Measurements from ENCODE around the gene E4F1.

The E4F1 gene, protein sequence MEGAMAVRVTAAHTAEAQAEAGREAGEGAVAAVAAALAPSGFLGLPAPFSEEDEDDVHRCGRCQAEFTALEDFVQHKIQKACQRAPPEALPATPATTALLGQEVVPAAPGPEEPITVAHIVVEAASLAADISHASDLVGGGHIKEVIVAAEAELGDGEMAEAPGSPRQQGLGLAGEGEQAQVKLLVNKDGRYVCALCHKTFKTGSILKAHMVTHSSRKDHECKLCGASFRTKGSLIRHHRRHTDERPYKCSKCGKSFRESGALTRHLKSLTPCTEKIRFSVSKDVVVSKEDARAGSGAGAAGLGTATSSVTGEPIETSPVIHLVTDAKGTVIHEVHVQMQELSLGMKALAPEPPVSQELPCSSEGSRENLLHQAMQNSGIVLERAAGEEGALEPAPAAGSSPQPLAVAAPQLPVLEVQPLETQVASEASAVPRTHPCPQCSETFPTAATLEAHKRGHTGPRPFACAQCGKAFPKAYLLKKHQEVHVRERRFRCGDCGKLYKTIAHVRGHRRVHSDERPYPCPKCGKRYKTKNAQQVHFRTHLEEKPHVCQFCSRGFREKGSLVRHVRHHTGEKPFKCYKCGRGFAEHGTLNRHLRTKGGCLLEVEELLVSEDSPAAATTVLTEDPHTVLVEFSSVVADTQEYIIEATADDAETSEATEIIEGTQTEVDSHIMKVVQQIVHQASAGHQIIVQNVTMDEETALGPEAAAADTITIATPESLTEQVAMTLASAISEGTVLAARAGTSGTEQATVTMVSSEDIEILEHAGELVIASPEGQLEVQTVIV

DNA sequence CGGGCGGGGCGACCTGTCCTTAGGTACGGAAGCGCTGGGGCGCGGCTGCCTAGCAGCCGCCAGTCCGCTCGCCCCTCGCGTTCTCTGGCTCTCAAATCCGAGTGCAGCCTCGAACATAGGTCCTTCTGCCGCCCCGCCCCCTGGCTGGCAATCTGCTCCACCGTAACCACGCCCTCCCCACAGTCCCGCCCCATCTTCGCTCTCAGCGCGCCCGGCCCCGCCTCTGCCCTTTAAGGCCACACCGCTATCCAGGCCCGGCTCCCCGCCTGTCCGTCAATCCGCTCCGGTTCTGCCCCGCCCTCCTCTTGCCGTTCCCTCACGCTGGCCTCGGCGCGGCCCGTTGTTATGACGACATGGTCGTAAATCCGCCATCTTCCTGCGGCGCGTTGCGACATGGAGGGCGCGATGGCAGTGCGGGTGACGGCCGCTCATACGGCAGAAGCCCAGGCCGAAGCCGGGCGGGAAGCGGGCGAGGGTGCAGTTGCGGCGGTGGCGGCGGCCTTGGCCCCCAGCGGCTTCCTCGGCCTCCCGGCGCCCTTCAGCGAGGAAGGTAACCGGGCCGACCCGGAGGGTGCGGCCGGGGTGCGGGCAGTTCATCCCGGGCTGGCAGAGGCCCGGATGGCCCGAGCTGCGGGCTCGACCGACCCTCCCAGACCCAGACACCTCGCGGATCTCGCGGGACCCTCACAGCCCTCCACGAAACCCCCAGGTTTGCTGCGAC lies at the start of gene E4F1:
Gene E4F1, plus strand, starts transcription at position 371 of the 721 bp plus-strand sequence. Its CDS starts 23 bp downstream, at position 394.
- DNase-seq (ENCODE audit: low spot score) = peak; percentile 98

GRCh38 chr16:2173916-2174315 lies 49.5 kb upstream of the E4F1 start:
- DNase-seq (ENCODE audit: low spot score) = no peak

GRCh38 chr16:2174396-2175131 lies 48.8 kb upstream of the E4F1 start:
- no peak for DNase-seq (ENCODE audit: low spot score)

DNA sequence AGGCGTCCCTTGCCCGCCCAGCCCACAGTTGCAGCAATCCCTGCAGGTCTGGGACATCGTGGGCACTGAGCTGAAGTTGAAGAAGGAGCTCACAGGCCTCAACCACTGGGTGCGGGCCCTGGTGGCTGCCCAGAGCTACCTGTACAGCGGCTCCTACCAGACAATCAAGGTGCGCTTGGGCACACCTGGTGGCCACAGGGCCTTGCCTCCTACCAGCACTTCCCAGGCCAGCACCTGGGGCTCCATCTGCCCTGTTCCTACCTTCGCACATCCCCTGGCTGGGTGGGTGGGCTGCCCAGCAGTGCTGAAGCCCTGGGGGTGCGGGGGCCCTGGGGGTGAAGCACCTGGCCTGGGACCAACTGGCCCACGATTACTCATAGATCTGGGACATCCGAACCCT lies 47.9 kb upstream of the E4F1 start:
- no peak for DNase-seq (ENCODE audit: low spot score)

- no peak for DNase-seq (ENCODE audit: low spot score)
Observed at GRCh38 chr16:2176047-2176446, 47.3 kb upstream of the E4F1 start.

DNA sequence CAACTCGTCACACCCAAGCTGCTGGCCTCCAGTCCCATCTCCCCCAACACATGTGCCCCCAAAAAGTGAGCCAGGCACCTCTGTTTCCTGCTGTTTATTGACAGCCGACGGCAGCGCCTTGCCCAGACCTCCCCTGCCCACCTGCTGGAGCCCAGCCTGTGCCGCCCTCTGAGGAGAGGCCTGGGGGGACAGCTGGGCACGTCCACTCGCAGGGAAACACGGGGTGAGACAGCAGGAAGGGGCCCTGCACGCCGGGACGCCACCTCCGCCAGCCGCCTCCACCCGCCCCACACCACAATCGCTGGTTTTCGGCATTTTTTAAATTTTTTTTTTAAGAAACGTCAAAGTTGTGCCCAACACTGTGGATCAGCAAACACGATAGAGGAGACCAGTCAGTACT lies 46.3 kb upstream of the E4F1 start:
- no peak for DNase-seq (ENCODE audit: low spot score)

DNA sequence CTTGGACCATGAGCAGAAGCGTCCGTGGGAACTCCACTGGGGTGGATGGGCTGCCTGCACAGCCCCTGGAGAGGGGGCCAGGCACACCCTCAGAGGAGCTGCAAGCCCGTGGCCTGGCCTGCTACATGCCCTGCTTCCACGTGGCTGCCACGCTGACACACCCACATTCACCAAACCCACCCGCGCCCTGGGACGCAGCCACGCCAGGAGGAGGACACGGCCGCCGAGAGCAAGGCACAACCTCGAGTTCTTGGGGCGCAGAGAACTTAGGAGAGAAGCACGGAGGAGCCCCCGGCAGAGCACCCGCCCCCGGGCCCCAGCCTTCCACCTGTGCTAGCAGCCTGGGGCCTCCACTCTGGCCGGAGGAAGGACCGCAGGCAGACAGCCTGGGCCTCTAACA lies 45.8 kb upstream of the E4F1 start:
- DNase-seq (ENCODE audit: low spot score) = no peak

- peak; percentile 41 for DNase-seq (ENCODE audit: low spot score)
Observed at GRCh38 chr16:2178321-2179106, 44.9 kb upstream of the E4F1 start.

GRCh38 chr16:2179107-2179501 lies 44.3 kb upstream of the E4F1 start:
- no peak for DNase-seq (ENCODE audit: low spot score)

GRCh38 chr16:2179576-2179975 lies 43.8 kb upstream of the E4F1 start:
- no peak for DNase-seq (ENCODE audit: low spot score)

GRCh38 chr16:2180461-2180860 lies 42.9 kb upstream of the E4F1 start:
- DNase-seq (ENCODE audit: low spot score) = no peak

DNA sequence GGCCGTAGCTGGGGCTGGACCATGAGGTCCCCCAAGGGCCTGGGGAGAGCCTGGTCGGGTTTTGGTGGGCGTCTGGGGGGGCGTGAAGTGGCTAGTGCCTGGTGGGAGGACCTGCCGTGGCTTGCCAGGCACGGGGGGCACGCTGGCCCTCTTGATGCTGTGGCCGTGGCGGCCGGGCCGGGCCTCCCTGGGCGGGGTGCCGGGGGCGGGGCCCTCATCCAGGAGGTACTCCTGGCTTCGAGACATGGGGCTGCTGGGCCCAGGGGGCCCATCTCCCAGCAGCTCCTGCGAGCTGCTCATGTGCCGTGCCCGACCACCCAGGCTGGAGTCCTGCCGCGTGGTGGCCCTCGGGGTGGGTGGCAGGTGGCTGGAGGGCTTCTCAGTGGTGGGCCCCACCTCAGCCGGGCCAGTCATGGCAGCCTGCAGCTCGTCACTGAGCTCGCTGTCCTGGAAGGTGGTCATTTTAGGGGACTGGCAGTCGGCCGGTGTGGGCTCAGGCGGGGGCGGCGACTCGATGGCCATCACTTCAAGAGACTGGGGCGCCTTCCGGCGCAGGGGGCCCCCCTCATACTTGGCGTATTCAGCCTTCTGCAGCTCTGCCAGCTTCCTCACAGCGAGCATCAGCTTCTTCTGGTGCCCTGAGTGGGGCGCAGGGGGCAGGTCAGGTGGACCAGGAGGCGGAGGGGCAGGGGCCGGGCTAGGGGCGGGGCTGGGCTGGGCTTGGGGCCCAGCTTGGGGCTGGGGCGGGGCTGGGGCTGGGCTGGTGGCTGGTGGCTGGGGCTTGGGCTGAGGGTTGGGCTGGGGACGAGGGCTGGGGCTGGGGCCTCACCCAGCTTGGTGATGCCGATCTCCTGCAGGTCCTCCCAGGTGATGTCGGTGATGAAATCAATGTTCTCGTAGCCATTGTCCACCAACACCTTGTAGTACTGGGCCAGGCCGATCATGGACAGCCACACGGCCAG lies 42.1 kb upstream of the E4F1 start:
- no peak for DNase-seq (ENCODE audit: low spot score)

DNA sequence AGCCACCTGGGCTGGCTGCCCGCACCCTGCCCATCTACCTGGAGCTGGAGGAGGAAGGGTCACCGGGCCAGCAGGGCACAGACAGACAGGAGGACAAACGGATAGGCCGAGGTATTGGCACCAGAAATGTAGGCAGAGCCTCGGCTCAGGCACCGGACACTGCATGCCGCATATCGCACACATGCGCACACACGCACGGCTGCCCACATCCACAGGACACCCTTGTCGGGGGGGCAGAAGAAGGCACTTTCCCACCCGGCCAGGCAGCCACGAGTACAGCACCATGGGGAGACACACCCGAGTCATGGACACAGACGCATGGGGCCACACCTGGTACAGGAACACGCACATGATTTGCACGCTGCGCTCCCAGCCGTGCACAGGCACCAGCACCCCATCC lies 41.4 kb upstream of the E4F1 start:
- DNase-seq (ENCODE audit: low spot score) = no peak

- DNase-seq (ENCODE audit: low spot score) = no peak
Observed at GRCh38 chr16:2183671-2184070, 39.7 kb upstream of the E4F1 start.

GRCh38 chr16:2184346-2184745 lies 39.0 kb upstream of the E4F1 start:
- DNase-seq (ENCODE audit: low spot score) = no peak

DNA sequence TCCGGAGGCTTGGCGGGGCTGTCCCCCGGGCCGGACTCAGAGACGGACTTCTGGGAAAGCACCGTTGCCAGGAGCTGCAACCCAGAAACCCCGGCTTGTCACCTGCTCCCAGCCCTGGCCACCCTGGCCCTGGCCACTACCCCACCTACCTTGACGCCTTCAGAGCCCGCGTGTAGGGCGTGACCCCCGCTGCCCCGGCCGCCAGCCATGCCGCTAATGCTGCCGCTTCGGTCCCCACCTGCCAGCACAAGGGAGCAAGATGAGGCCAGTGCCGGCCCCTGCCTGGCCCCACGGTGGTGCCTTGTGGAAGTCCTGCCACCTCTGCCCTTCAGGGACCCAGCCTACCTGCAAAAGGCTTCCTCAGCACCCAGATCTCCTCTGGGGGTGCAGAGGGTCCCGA lies 38.4 kb upstream of the E4F1 start:
- no peak for DNase-seq (ENCODE audit: low spot score)

- DNase-seq (ENCODE audit: low spot score) = no peak
Observed at GRCh38 chr16:2186064-2186463, 37.3 kb upstream of the E4F1 start.

GRCh38 chr16:2186505-2186904 lies 36.9 kb upstream of the E4F1 start:
- no peak for DNase-seq (ENCODE audit: low spot score)

GRCh38 chr16:2187212-2187611 lies 36.2 kb upstream of the E4F1 start:
- DNase-seq (ENCODE audit: low spot score) = no peak

DNA sequence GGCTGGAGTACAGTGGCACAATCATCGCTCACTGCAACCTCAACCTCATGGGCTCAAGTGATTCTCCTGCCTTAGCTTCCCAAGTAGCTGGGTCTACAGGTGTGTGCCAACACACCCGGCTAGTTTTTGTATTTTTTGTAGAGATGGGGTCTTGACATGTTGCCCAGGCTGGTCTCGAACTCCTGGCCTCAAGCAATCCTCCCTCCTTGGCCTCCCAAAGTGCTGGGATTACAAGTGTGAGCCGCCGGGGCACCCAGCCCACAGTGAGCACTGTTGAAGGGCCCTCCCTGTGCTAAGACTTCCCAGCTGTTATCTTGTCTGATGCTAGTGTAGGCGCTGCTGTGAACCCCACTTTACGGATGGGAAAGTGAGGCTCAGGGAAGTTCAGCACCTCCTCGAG lies 35.0 kb upstream of the E4F1 start:
- no peak for DNase-seq (ENCODE audit: low spot score)

Data from kidney capillary endothelial cell (primary cell).